Activated CD4-positive, alpha-beta T cell treated with anti-CD3 and anti-CD28 coated beads, Interleukin-2, amount 50 U/mL, for 1 hour (primary cell): ENCODE measurements around the gene CRYAB.

Experiments
- DNase-seq: peaks from one replicate; pipeline ENCODE4 v3.0.0-alpha.2; 2020

The CRYAB gene

GRCh38 chr11:111911563-111912401 is at the start of gene CRYAB:
Gene CRYAB (minus strand): TSS chr11:111911770. CDS start chr11:111911724, 46 bp downstream.
- DNase-seq, result no peak

- DNase-seq, result no peak
These were observed 49.3 kb upstream of the CRYAB start for GRCh38 chr11:111960916-111961315.

- no peak for DNase-seq
These were observed 46.3 kb upstream of the CRYAB start for GRCh38 chr11:111957663-111958444.

GRCh38 chr11:111954154-111954553 is 42.6 kb upstream of the CRYAB start:
- DNase-seq, result no peak

GRCh38 chr11:111951565-111951964 is 40.0 kb upstream of the CRYAB start:
- DNase-seq, result no peak

GRCh38 chr11:111949519-111950426 is 38.2 kb upstream of the CRYAB start:
- no peak for DNase-seq

GRCh38 chr11:111947143-111947542 is 35.6 kb upstream of the CRYAB start:
- no peak for DNase-seq

- no peak for DNase-seq
These were observed 34.9 kb upstream of the CRYAB start for GRCh38 chr11:111946499-111946898.

- DNase-seq, result no peak
These were observed 33.6 kb upstream of the CRYAB start for GRCh38 chr11:111945198-111945597.

GRCh38 chr11:111944651-111945051 is 33.1 kb upstream of the CRYAB start:
- no peak for DNase-seq

- DNase-seq, result no peak
These were observed 32.6 kb upstream of the CRYAB start for GRCh38 chr11:111944139-111944538.

GRCh38 chr11:111942829-111943228 is 31.3 kb upstream of the CRYAB start:
- no peak for DNase-seq

GRCh38 chr11:111941963-111942362 is 30.4 kb upstream of the CRYAB start:
- DNase-seq, result no peak

GRCh38 chr11:111939836-111940604 is 28.4 kb upstream of the CRYAB start:
- DNase-seq, result no peak

- DNase-seq, result no peak
These were observed 27.2 kb upstream of the CRYAB start for GRCh38 chr11:111938687-111939160.

- no peak for DNase-seq
These were observed 26.3 kb upstream of the CRYAB start for GRCh38 chr11:111937844-111938243.

- DNase-seq, result no peak
These were observed 25.8 kb upstream of the CRYAB start for GRCh38 chr11:111937461-111937769.

GRCh38 chr11:111936040-111936540 is 24.5 kb upstream of the CRYAB start:
- DNase-seq, result no peak

- DNase-seq, result no peak
These were observed 23.9 kb upstream of the CRYAB start for GRCh38 chr11:111935317-111936039.

GRCh38 chr11:111934306-111934705 is 22.7 kb upstream of the CRYAB start:
- DNase-seq, result no peak

GRCh38 chr11:111933872-111934271 is 22.3 kb upstream of the CRYAB start:
- no peak for DNase-seq
